Midbrain (tissue), 1 donor: ENCODE data around the gene AAMDC.
"Not testable (repeated sequence)": the region's sequence is repeated elsewhere in the genome, so short reads cannot be mapped to it uniquely, and the experiment has no call there.

Experiments used
- DNase-seq: peaks from one replicate; lab custom pipeline; 2025; lab: John Stamatoyannopoulos, UW

The AAMDC gene

DNA sequence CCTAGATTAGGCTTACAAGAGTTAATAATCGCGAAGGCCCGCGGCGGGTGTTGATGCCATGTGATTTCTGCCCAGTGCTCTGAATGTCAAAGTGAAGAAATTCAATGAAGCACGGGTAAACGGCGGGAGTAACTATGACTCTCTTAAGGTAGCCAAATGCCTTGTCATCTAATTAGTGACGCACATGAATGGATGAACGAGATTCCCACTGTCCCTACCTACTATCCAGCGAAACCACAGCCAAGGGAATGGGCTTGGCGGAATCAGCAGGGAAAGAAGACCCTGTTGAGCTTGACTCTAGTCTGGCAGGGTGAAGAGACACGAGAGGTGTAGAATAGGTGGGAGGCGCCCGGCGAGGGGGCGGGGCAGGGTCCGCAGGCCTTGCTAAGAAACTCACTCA, 65.5 kb downstream of the AAMDC start:
- DNase-seq: no peak

DNA sequence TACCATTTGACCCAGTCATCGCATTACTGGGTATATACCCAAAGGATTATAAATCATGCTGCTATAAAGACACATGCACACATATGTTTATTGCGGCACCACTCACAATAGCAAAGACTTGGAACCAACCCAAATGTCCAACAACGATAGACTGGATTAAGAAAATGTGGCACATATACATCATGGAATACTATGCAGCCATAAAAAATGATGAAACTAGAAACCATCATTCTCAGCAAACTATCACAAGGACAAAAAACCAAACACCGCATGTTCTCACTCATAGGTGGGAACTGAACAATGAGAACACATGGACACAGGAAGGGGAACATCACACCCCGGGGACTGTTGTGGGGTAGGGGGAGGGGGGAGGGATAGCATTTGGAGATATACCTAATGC, 68.1 kb downstream of the AAMDC start:
- not testable (repeated sequence) for DNase-seq

DNA sequence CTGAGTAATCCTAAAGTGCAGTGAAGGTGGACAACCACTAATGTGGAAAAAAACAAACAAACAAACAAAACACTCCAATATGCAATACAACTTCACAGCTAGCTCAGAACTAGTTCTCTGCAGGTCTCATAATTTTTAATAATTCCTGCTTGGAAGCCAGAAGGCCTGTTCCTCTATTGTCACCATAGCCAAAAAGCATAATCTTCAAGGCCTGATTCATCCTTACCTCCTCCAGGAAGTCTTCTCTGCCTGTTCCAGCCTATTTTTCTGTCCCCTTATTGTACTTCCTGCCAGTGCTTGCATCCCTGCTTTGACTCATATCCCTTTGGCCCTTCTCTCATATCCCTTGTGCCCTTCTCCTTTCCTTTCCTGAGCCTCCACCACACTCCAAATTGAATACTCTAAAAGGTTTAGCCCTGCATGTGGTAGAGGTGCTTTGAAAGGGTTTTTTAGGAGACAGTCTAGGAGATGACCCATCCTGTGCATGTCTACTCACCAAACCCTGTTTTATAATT, 69.2 kb downstream of the AAMDC start:
- not testable (repeated sequence) for DNase-seq

GRCh38 chr11:77890619-77891056, 69.7 kb downstream of the AAMDC start:
- DNase-seq: not testable (repeated sequence)

DNA sequence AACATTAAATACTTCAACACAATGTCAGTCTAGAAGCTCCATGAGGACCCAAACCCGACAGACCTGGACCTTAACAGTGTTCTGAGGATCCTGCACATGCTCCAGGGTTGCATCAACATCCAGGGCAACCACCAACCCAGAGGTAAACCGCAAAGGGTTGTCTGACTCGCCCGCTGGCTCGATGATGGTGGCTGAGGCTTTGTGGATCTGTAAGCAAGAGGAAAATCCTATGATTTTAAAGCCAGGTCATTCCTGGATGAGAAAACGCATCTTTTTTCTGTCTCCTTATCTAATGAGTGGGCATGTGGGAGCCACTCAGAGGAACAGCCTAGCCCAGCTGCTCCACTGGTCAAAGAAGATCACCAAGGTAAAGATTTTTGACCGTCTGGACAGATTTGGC, 70.3 kb downstream of the AAMDC start:
- not testable (repeated sequence) for DNase-seq

DNA sequence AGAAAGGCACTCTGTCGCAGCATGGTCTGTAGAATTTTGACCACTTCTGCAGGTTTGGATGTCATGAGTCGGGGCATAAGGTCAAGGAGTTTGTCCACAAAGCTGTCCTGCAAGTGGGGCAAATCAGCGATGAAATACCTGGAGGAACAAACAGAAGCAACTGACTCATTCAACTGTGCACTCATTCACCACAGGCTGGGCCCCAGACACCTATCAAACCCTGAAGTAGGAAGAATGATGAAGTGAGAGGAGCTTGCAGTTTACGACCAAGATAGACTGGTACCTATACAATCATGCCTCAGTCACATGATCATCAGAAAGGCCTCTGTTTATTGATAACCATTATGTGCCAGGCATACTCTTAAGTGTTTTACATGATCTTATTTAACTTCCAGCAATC, 70.8 kb downstream of the AAMDC start:
- DNase-seq: not testable (repeated sequence)

DNA sequence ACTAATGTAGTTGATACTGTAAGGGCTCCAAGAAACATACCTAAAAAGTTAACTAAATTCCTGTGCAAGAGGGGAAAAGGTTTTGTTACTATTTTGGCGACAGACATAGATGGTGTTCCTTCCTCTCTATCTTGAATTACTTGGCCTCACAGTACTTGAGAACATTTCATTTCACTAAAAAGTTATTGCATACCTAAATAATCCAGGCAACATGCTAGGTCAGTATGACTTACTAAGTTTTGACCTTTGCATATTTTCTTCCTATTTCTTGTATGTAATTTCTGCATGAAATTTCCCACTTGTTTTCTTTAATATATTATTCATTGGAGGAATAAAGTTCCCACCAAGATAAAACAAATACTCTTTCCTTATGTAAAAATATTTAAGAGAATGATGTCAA, 74.0 kb downstream of the AAMDC start:
- DNase-seq: not testable (repeated sequence)

DNA sequence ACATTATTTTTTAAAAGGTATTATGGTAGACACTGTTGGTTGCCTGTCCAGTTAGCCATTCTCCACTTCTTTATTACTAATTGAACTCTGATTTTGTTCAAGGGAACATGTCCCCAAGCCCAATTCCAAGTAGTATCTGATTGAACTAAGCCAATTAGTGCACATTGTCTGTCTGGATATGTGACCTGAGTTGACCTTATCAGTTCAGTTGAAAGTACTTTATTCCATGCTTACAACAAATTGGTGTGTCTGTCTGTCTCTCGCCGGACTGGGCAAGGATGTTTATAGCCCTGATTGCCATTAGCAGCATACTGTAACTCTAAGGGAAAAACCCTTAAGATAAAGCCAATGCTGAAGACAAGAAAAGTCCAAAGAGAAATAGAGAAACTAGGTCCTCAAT, 87.9 kb downstream of the AAMDC start:
- DNase-seq: no peak

GRCh38 chr11:77909277-77909676, 88.3 kb downstream of the AAMDC start:
- DNase-seq: no peak

GRCh38 chr11:77910828-77911227, 89.9 kb downstream of the AAMDC start:
- DNase-seq: not testable (repeated sequence)

- DNase-seq: not testable (repeated sequence)
These were observed 92.8 kb downstream of the AAMDC start for GRCh38 chr11:77913608-77914306.

DNA sequence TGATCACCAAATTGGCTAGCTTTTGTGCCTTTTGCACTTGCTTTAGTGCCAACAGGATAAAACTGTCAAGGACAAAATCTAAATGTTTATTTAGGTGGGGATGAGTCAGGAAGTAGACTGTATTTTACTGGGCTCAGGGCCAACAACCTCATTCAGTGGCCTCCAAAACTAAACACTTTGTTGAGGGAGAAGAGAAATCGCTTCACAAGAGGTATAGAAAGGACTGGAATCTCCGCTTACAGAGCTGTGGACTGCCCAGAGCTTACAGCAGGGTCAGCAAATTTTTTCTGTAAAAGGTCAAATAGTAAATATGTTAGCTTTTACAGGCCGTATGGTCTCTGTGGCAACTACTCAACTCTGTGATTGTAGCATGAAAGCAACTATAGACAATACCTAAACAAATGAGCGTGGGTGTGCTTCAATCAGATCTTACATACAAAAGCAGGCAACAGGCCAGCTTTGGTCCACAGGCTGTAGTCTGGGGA, 93.4 kb downstream of the AAMDC start:
- DNase-seq: not testable (repeated sequence)

DNA sequence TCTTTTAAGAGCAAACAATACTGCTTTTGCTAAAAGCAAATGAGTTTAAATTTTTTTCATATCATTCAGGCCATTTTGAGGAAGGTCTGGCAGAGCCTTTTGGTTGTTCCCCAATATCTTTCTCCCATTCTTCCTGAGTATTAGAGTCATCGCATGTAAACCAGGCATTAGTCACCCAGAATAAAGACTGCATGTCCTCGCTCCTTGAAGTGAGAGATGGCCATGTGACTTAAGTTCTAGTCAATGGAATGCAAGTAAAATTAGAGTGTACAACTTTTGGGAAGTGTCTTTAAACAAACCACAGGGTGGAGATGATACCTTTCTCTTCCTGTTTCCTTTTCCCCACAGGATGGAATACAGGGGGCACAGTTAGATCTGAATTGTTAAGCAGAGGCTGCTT, 96.8 kb downstream of the AAMDC start:
- not testable (repeated sequence) for DNase-seq
